ENCODE measurements around the gene MYBPH.

Gene MYBPH

GRCh38 chr1:203213126-203213525 is 37.5 kb upstream of the MYBPH start:
- DNase-seq (ENCODE audit: low read depth): no peak
- H3K36me3 ChIP-seq (ENCODE audit: control insufficient read depth, insufficient read depth, low read length, severe bottlenecking): no peaks in the 10 kb centered on the region

GRCh38 chr1:203211812-203212211 is 36.2 kb upstream of the MYBPH start:
- no peak for DNase-seq (ENCODE audit: low read depth)
- H3K4me1 ChIP-seq (ENCODE audit: control insufficient read depth, insufficient read depth, low read length): peaks cover 5% of the 10 kb centered on the region
- H3K27me3 ChIP-seq (replicated peaks; ENCODE audit: control insufficient read depth, insufficient read depth, low read length): peaks cover 5% of the 10 kb centered on the region
- H3K9me3 ChIP-seq (ENCODE audit: control insufficient read depth, low read length): no peaks in the 10 kb centered on the region
- H3K36me3 ChIP-seq (ENCODE audit: control insufficient read depth, insufficient read depth, low read length, severe bottlenecking): no peaks in the 10 kb centered on the region
- H3K9ac ChIP-seq (ENCODE audit: low read length): no peak overlapping the region
- H3K4me3 ChIP-seq (ENCODE audit: low read length): no peak overlapping the region

More at GRCh38 chr1:203213126-203213525, 37.5 kb upstream of the MYBPH start:
- Histone ChIP-seq H3K4me1 (ENCODE audit: control insufficient read depth, insufficient read depth, low read length) (peaks cover 5% of the 10 kb centered on the region), H3K9ac (ENCODE audit: low read length) (no peak overlapping the region), H3K27me3 (replicated peaks; ENCODE audit: control insufficient read depth, insufficient read depth, low read length) (peaks cover 17% of the 10 kb centered on the region), H3K9me3 (ENCODE audit: control insufficient read depth, low read length) (no peaks in the 10 kb centered on the region), H3K4me3 (ENCODE audit: low read length) (no peak overlapping the region)

- no peaks in the 10 kb centered on the region for H3K9me3 ChIP-seq (ENCODE audit: control insufficient read depth, low read length)
- H3K4me1 ChIP-seq (ENCODE audit: control insufficient read depth, insufficient read depth, low read length): peaks cover 5% of the 10 kb centered on the region
- H3K36me3 ChIP-seq (ENCODE audit: control insufficient read depth, insufficient read depth, low read length, severe bottlenecking): no peaks in the 10 kb centered on the region
- DNase-seq (ENCODE audit: low read depth): peak; percentile 24
- H3K9ac ChIP-seq (ENCODE audit: low read length): no peak overlapping the region
- H3K27me3 ChIP-seq (replicated peaks; ENCODE audit: control insufficient read depth, insufficient read depth, low read length): no peaks in the 10 kb centered on the region
- no peak overlapping the region for H3K4me3 ChIP-seq (ENCODE audit: low read length)
Measured at GRCh38 chr1:203210988-203211387, 35.4 kb upstream of the MYBPH start.

GRCh38 chr1:203210350-203210749 is 34.7 kb upstream of the MYBPH start:
- H3K36me3 ChIP-seq (ENCODE audit: control insufficient read depth, insufficient read depth, low read length, severe bottlenecking): no peaks in the 10 kb centered on the region
- peaks cover 5% of the 10 kb centered on the region for H3K4me1 ChIP-seq (ENCODE audit: control insufficient read depth, insufficient read depth, low read length)
- DNase-seq (ENCODE audit: low read depth): no peak
- no peaks in the 10 kb centered on the region for H3K9me3 ChIP-seq (ENCODE audit: control insufficient read depth, low read length)
- no peaks in the 10 kb centered on the region for H3K27me3 ChIP-seq (replicated peaks; ENCODE audit: control insufficient read depth, insufficient read depth, low read length)
- no peak overlapping the region for H3K9ac ChIP-seq (ENCODE audit: low read length)
- H3K4me3 ChIP-seq (ENCODE audit: low read length): no peak overlapping the region

GRCh38 chr1:203208181-203208580 is 32.6 kb upstream of the MYBPH start:
- no peak for DNase-seq (ENCODE audit: low read depth)
- H3K9me3 ChIP-seq (ENCODE audit: control insufficient read depth, low read length): no peaks in the 10 kb centered on the region
- no peaks in the 10 kb centered on the region for H3K27me3 ChIP-seq (replicated peaks; ENCODE audit: control insufficient read depth, insufficient read depth, low read length)
- H3K4me3 ChIP-seq (ENCODE audit: low read length): no peak overlapping the region
- peaks cover 16% of the 10 kb centered on the region for H3K4me1 ChIP-seq (ENCODE audit: control insufficient read depth, insufficient read depth, low read length)
- H3K9ac ChIP-seq (ENCODE audit: low read length): no peak overlapping the region
- no peaks in the 10 kb centered on the region for H3K36me3 ChIP-seq (ENCODE audit: control insufficient read depth, insufficient read depth, low read length, severe bottlenecking)

GRCh38 chr1:203207751-203208150 is 32.1 kb upstream of the MYBPH start:
- H3K4me3 ChIP-seq (ENCODE audit: low read length): no peak overlapping the region
- no peaks in the 10 kb centered on the region for H3K27me3 ChIP-seq (replicated peaks; ENCODE audit: control insufficient read depth, insufficient read depth, low read length)
- H3K4me1 ChIP-seq (ENCODE audit: control insufficient read depth, insufficient read depth, low read length): peaks cover 20% of the 10 kb centered on the region
- H3K9ac ChIP-seq (ENCODE audit: low read length): no peak overlapping the region
- H3K9me3 ChIP-seq (ENCODE audit: control insufficient read depth, low read length): no peaks in the 10 kb centered on the region
- no peak for DNase-seq (ENCODE audit: low read depth)
- no peaks in the 10 kb centered on the region for H3K36me3 ChIP-seq (ENCODE audit: control insufficient read depth, insufficient read depth, low read length, severe bottlenecking)

GRCh38 chr1:203206129-203206687 is 30.6 kb upstream of the MYBPH start:
- DNase-seq (ENCODE audit: low read depth): no peak
- no peak overlapping the region for H3K9ac ChIP-seq (ENCODE audit: low read length)
- H3K4me1 ChIP-seq (ENCODE audit: control insufficient read depth, insufficient read depth, low read length): peaks cover 34% of the 10 kb centered on the region

GRCh38 chr1:203204756-203205155 is 29.1 kb upstream of the MYBPH start:
- no peak overlapping the region for H3K9ac ChIP-seq (ENCODE audit: low read length)
- H3K4me3 ChIP-seq (ENCODE audit: low read length): no peak overlapping the region
- H3K36me3 ChIP-seq (ENCODE audit: control insufficient read depth, insufficient read depth, low read length, severe bottlenecking): no peaks in the 10 kb centered on the region
- peaks cover 43% of the 10 kb centered on the region for H3K4me1 ChIP-seq (ENCODE audit: control insufficient read depth, insufficient read depth, low read length)
- no peaks in the 10 kb centered on the region for H3K9me3 ChIP-seq (ENCODE audit: control insufficient read depth, low read length)
- H3K27me3 ChIP-seq (replicated peaks; ENCODE audit: control insufficient read depth, insufficient read depth, low read length): no peaks in the 10 kb centered on the region
- no peak for DNase-seq (ENCODE audit: low read depth)

More at GRCh38 chr1:203206129-203206687, 30.6 kb upstream of the MYBPH start:
- H3K9me3 ChIP-seq (ENCODE audit: control insufficient read depth, low read length): no peaks in the 10 kb centered on the region
- H3K36me3 ChIP-seq (ENCODE audit: control insufficient read depth, insufficient read depth, low read length, severe bottlenecking): no peaks in the 10 kb centered on the region
- no peak overlapping the region for H3K4me3 ChIP-seq (ENCODE audit: low read length)
- no peaks in the 10 kb centered on the region for H3K27me3 ChIP-seq (replicated peaks; ENCODE audit: control insufficient read depth, insufficient read depth, low read length)

- Histone ChIP-seq H3K9ac (ENCODE audit: low read length) (peak overlapping the region; percentile 81), H3K9me3 (ENCODE audit: control insufficient read depth, low read length) (no peaks in the 10 kb centered on the region), H3K27me3 (replicated peaks; ENCODE audit: control insufficient read depth, insufficient read depth, low read length) (no peaks in the 10 kb centered on the region), H3K36me3 (ENCODE audit: control insufficient read depth, insufficient read depth, low read length, severe bottlenecking) (no peaks in the 10 kb centered on the region), H3K4me1 (ENCODE audit: control insufficient read depth, insufficient read depth, low read length) (peaks cover 64% of the 10 kb centered on the region), H3K4me3 (ENCODE audit: low read length) (peak overlapping the region; percentile 12)
- DNase-seq (ENCODE audit: low read depth): peak; percentile 93
Measured at GRCh38 chr1:203202431-203203245, 27.0 kb upstream of the MYBPH start.

- Histone ChIP-seq H3K36me3 (ENCODE audit: control insufficient read depth, insufficient read depth, low read length, severe bottlenecking) (no peaks in the 10 kb centered on the region), H3K9me3 (ENCODE audit: control insufficient read depth, low read length) (no peaks in the 10 kb centered on the region), H3K27me3 (replicated peaks; ENCODE audit: control insufficient read depth, insufficient read depth, low read length) (no peaks in the 10 kb centered on the region), H3K9ac (ENCODE audit: low read length) (peak overlapping the region; percentile 27), H3K4me1 (ENCODE audit: control insufficient read depth, insufficient read depth, low read length) (peaks cover 74% of the 10 kb centered on the region), H3K4me3 (ENCODE audit: low read length) (no peak overlapping the region)
- no peak for DNase-seq (ENCODE audit: low read depth)
Measured at GRCh38 chr1:203201516-203202205, 26.0 kb upstream of the MYBPH start.

GRCh38 chr1:203200916-203201315 is 25.3 kb upstream of the MYBPH start:
- peak overlapping the region; percentile 40 for H3K4me3 ChIP-seq (ENCODE audit: low read length)
- H3K9me3 ChIP-seq (ENCODE audit: control insufficient read depth, low read length): no peaks in the 10 kb centered on the region
- H3K9ac ChIP-seq (ENCODE audit: low read length): peak overlapping the region; percentile 70
- H3K36me3 ChIP-seq (ENCODE audit: control insufficient read depth, insufficient read depth, low read length, severe bottlenecking): no peaks in the 10 kb centered on the region
- peaks cover 81% of the 10 kb centered on the region for H3K4me1 ChIP-seq (ENCODE audit: control insufficient read depth, insufficient read depth, low read length)
- no peak for DNase-seq (ENCODE audit: low read depth)
- no peaks in the 10 kb centered on the region for H3K27me3 ChIP-seq (replicated peaks; ENCODE audit: control insufficient read depth, insufficient read depth, low read length)
